Measurements from ENCODE around the gene C2CD4B.

Gene C2CD4B

DNA sequence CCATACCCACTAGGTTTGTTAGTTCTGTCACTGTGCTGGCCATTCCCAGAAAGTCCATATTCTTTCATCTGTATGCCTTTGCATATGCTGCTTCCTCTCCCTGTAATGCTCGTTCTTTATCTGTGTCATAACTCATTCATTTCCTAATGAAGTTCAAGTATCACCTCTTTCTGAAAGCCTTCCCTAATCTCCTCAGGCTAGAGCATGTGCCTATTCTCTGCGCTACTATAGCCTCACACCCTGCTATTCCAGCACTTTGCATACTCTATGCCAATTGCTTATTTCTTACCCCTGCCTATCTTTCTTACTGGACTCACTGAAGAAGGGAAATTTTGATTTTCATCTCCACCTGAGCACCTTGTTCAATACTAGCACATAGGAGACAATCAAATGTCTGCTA is 25.6 kb upstream of the C2CD4B start:
- TF ChIP-seq, protein P1, sequence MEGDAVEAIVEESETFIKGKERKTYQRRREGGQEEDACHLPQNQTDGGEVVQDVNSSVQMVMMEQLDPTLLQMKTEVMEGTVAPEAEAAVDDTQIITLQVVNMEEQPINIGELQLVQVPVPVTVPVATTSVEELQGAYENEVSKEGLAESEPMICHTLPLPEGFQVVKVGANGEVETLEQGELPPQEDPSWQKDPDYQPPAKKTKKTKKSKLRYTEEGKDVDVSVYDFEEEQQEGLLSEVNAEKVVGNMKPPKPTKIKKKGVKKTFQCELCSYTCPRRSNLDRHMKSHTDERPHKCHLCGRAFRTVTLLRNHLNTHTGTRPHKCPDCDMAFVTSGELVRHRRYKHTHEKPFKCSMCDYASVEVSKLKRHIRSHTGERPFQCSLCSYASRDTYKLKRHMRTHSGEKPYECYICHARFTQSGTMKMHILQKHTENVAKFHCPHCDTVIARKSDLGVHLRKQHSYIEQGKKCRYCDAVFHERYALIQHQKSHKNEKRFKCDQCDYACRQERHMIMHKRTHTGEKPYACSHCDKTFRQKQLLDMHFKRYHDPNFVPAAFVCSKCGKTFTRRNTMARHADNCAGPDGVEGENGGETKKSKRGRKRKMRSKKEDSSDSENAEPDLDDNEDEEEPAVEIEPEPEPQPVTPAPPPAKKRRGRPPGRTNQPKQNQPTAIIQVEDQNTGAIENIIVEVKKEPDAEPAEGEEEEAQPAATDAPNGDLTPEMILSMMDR (IDR thresholded peaks at IDR 0.05; ENCODE audit: insufficient read depth, missing control alignments) = no peak
- DNase-seq (ENCODE audit: insufficient read length, low spot score) (no peak), FAIRE-seq (no peak)

DNA sequence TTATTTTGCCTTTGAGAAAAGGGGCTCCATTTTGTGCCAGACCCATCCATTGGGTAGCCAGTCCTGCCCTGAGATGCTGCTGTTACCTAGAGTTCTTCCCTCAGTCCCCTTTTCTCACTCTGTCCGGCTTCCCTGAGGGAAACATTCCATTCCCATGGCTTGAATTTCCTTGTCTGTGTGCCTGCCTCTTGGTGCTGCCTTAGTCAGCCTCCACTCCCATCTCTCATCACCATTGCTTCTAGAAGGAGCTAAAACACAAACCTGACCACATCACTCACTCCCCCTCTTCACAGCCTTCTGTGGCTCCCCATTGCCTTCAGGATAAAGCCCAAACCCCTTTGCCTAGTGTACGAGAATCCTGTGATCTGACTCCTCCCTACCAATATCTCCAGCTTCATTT is 25.2 kb upstream of the C2CD4B start:
- no peak for FAIRE-seq
- no peak for DNase-seq (ENCODE audit: insufficient read length, low spot score)
- TF ChIP-seq, protein P1 (IDR thresholded peaks at IDR 0.05; ENCODE audit: insufficient read depth, missing control alignments) = no peak

DNA sequence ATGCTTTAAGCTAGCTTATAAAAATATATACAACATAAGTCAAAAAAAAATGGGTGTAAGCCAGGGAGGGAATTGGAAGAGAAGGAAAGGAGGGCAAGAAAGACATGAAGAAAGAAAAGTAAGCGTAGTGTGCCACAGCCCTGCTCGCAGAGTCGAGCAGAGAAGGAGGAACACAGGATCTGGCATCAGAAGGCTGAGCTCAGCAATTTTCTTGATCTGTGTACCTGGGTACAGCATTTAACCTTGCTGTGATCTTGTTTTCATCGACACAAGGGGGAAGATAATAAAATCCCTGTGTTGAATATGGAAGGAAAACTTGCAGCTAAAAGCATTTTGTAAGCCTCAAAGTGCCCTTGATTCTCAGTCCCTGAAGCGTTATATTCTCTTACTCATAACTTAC is 23.7 kb upstream of the C2CD4B start:
- no peak for DNase-seq (ENCODE audit: insufficient read length, low spot score)
- no peak for FAIRE-seq

DNA sequence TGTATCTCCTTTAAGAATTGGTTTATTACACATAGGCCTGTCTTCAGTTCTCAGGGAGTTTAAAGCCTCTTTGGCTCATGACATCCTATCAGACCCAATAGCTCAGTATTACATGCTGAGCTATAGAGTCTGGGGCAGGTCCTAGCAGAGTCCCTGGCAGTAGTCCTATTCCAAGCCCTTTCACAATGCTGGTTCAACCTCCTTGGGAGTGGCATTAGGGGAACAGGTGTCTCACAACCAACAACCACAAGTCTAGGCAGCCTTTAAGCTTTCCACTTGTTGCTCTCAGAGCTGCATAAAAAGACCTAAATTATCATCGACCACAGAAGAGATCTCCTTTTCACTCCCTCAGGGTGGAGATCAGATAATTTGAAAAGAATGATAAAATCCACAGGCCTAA is 22.8 kb upstream of the C2CD4B start:
- DNase-seq (ENCODE audit: insufficient read length, low spot score) (no peak), FAIRE-seq (no peak)
- TF ChIP-seq, protein P1 (IDR thresholded peaks at IDR 0.05; ENCODE audit: insufficient read depth, missing control alignments) = no peak

More for the DNA sequence above, 23.7 kb upstream of the C2CD4B start:
- TF ChIP-seq, protein P1 (IDR thresholded peaks at IDR 0.05; ENCODE audit: insufficient read depth, missing control alignments) = no peak

DNA sequence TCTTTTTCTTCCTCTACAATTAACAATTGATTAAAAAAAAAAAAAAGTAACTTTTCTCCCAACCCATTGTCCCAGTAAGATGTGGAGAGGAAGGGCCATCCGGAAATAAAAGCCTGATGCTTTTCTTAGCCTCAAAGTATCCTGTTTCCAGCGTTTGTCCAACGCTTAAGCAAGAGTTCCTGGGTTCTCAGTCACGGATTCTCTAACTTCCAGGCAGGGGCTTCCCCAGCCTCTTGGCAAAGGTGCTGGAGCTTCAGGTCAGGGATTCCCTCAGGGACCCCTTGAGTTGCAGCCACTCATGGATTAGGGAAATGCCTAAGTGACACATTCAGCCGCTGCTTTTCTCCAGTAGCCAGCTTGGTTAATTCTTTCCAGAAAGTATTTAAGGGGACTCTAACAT is 22.3 kb upstream of the C2CD4B start:
- no peak for DNase-seq (ENCODE audit: insufficient read length, low spot score)
- TF ChIP-seq, protein P1 (IDR thresholded peaks at IDR 0.05; ENCODE audit: insufficient read depth, missing control alignments) = no peak
- FAIRE-seq = no peak

DNA sequence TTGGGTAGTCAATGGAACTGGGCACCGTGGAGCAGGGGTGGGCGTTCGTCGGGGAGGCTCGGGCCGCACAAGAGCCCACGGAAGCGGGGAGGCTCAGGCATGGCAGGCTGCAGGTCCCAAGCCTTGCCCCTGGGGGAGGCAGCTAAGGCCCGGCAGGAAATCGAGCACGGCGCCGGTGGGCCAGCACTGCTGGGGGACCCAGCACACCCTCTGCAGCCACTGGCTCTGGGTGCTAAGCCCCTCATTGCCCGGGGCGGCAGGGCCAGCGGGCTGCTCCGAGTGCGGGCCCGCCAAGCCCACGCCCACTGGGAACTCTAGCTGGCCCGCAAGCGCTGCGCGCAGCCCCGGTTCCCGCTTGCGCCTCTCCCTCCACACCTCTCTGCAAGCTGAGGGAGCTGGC is 21.5 kb upstream of the C2CD4B start:
- FAIRE-seq (no peak), DNase-seq (ENCODE audit: insufficient read length, low spot score) (no peak)
- TF ChIP-seq, protein P1 (IDR thresholded peaks at IDR 0.05; ENCODE audit: insufficient read depth, missing control alignments) = no peak

DNA sequence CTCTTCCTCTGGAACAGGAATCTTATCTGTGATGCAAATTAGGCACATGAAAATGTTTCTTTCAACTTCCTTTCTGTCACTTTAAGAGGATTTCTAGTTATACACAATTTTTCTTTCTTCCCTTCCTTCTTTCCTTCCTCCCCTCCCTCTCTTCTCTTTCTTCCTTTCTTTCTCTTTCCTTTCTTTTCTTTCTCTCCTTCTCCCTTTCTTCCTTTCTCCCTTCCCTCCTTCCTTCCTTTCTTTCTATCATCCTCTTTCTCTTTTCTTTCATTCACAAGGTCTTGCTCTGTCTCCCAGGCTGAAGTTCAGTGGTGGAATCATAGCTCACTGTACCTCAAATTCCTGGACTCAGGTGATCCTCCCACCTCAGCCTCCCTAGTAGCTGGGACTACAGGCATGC is 18.0 kb upstream of the C2CD4B start:
- TF ChIP-seq, protein P1 (IDR thresholded peaks at IDR 0.05; ENCODE audit: insufficient read depth, missing control alignments) = no peak
- FAIRE-seq (no peak), DNase-seq (ENCODE audit: insufficient read length, low spot score) (no peak)
